Globus pallidus (tissue), 1 donor: ENCODE results near the gene TEX38.
"Not testable (repeated sequence)": the region's sequence is repeated elsewhere in the genome, so short reads cannot be mapped to it uniquely, and the experiment has no call there.

Experiments
- DNase-seq: peaks from one replicate; pipeline ENCODE4 v3.0.0-alpha.2; 2015; ENCODE audit warnings: low spot score

TEX38 gene

DNA sequence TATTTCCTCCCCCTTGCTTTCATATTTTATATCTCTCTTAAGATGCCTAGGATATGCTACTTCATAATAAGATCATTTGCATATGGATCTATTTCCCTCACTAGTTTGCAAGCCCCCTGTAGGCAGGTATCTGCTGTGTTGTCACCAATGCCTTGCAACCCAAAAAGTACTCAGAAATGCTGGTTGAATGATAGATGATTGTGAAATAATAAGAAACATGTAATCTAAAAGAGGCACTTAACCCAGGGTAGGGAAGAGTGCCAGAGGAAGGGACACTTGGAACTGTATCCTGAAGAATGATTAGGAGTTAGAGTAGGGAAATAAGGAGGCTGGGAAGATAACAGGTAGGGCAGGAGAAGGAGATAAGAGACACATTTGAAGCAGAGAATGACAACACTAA is 15.8 kb upstream of the TEX38 start:
- no peak for DNase-seq

- DNase-seq, result no peak
Measured at GRCh38 chr1:46656643-46657042, 15.0 kb upstream of the TEX38 start.

- DNase-seq, result no peak
Measured at GRCh38 chr1:46657775-46658174, 13.9 kb upstream of the TEX38 start.

GRCh38 chr1:46659307-46659870 is 12.3 kb upstream of the TEX38 start:
- no peak for DNase-seq

DNA sequence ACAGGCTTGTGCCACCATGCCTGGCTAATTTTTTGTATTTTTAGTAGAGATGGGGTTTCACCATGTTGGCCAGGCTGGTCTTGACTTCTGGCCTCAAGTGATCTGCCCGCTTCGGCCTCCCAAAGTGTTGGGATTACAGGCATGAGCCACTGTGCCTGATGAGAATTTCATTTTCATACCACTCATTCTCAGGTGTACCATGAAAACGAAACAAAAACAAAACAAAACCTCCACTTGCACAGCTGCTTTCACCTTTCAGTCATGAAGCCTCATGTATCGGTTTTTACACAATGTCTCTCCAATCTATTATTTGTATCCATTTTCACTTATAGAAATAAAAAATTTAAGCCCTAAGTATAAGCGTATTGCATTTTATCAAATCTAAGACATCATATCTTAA is 11.5 kb upstream of the TEX38 start:
- not testable (repeated sequence) for DNase-seq

GRCh38 chr1:46662919-46663318 is 8.7 kb upstream of the TEX38 start:
- DNase-seq, result not testable (repeated sequence)

GRCh38 chr1:46665983-46666382 is 5.7 kb upstream of the TEX38 start:
- DNase-seq, result no peak

GRCh38 chr1:46667782-46668760 is 3.6 kb upstream of the TEX38 start, which contains the start of gene ATPAF1:
Gene ATPAF1 (minus strand): TSS chr1:46668364. CDS start chr1:46668322, 42 bp downstream.
- DNase-seq, result peak; percentile 69

DNA sequence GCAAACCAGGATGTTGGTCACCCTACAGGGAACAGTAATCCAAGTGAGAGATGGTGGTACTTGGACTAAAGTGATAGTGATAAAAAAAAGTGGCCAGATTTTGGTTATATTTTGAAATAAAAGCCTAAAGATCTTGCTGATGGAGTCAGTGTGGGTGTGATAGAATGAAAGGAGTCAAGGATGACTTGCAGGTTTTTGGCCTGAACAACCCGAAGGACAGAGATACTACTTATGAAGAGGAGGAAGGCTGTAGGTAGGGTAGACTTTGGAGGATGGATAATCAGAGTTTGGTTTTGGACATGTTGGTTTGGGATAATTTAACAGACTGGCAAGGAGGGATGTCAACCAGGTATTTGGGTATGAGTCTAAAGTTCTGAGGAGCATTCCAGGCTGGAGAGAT is 1.5 kb upstream of the TEX38 start:
- DNase-seq, result no peak

DNA sequence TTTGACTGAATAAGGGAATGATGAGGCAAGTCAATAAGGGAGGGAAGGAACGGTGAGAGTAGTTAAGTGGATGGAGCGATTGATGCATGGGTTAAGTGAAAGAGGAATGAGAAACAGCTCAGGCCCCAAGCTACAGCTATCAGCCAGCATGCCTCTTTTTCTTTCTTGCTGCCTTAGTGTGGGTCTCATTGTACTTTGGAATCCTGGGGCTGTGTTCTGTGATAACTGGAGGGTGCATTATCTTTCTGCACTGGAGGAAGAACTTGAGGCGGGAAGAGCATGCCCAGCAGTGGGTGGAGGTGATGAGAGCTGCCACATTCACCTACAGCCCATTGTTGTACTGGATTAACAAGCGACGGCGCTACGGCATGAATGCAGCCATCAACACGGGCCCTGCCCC is 1.0 kb downstream of the TEX38 start:
- DNase-seq, result no peak

- DNase-seq, result no peak
Measured at GRCh38 chr1:46673749-46674182, 2.1 kb downstream of the TEX38 start.

DNA sequence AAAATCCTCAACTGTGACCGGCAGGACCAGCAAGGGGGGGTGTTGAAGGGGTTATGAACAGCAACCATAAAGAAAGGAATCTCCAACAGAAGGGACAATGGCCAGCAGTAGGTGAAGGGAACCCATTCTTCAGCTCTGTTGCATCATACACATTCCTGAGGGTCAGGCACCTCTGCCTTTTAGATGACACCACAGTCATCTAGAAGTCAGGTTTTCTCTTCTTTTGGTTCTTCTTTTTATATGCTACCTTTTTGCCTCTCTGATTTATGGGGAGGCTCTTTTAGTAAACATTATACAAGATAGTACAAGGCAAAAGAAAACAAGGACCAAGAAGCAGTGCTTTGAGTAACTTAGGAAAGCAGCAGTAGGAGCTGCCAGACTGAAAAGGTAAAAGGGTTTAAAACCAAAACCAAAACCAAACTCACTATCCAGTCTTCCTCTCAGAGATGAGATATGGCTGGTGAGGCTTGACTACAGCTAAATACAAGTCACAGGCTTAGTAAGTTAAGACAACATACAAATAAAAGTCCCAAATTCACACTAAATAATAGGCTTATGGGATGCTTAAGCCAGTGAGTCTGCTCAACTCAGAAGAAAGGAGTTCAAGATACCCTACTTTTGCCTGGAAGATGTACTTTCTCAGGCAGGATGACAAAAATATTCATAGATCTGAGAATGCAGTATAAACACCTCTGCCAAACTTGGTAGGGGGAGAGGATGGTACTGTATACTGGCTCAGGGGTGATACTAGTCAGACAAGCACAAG is 4.1 kb downstream of the TEX38 start:
- DNase-seq, result no peak

- DNase-seq, result no peak
Measured at GRCh38 chr1:46676531-46676930, 4.9 kb downstream of the TEX38 start.

DNA sequence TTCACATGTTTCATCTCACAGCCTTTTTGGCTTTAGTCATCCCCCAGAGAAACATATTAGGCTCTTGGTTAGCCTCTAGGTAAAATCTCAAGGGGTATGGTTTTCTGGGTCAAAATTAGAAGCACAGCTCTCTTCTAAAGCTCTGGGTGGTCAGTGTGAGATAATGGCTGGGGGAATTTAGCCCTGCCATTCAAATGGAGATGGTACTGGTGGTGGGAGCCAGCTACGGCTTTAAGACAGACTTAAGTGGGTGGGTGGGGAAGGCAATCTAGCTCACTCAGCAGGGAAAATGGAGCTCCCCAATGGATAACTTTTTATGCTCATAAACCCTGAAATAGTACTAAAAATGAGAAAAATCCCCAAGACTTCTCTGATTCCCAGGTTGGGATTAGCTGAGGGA is 5.7 kb downstream of the TEX38 start:
- DNase-seq, result no peak

DNA sequence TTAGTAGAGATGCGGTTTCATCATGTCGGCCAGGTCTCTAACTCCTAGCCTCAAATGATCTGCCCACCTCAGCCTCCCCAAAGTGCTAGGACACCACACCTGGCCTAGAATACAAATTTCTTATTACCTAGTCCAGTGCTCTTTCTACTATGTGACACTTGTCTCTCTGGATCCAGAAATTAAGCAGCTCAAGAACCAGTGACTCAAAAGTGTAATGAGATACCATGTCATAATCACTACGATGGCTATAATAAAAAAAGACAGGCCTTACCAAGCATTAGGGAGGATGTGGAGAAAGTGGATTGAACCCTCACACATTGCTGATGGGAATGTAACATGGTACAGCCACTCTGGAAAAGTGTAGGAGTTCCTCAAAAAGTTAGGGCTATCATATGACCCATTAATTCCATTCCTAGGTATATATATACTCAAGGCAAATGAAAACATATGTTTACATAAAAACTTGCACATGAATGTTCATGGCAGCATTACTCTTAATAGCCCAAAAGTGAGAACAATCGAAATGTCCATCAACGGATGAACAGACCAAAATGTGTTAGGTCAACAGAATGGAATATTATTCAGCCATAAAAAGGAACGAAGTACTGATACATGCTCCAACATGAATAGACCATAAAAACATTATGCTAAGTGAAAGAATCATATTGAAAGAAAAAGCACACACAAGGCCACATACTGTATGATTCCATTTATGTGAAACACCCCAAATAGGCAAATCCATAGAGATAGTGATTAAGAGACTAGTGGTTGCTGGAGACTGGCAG is 8.3 kb downstream of the TEX38 start:
- no peak for DNase-seq

DNA sequence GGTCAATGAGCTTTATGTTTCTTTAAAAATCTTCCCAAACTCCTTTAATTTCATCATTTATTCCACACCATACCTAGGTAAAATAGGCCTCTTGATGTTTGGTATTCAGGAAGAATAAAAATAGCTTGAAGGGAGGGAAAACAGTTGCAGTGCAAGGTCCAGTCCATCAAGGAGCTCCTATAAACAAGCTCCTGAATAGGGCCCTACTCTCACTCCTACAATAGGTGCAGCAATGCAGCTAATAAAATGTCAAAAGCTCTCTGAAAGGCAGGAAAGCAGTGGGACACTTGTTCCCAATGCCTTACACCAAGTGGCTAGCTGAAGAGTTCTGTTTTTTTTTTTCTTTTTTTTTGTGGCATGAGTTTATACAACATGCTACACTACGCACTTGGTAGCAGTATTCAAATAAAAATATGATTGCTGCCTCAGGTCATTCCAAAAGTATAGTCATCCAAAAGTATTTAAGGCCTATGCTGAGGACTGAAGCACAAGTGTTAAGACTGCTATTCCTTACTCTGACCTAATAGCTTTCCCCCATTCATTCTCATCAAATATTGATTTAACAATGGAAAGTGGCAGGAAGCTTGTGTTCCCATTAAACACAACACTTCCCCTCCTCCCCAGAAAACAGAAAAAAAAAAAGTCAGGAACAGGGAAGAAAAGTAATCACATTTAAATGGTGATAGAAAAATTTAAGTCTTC is 9.8 kb downstream of the TEX38 start:
- DNase-seq, result no peak

DNA sequence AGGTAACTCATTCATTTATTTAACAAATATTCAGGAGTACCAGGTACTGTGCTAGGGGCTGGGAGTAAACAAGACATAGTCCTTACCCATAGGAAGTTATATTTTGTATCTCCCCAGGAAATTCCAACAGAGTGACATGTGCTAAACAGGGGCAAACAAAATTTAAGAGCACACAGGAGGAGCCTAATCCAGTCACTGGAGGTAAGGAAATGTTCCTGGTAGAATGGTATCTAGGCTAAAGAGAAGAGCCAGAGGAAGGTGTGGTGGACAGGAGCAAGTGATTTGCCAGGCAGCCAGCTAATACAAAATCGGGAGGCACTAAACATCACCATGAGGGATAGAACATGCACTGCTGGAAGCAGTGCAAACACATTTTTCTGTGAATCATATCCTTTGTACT is 10.4 kb downstream of the TEX38 start:
- no peak for DNase-seq

DNA sequence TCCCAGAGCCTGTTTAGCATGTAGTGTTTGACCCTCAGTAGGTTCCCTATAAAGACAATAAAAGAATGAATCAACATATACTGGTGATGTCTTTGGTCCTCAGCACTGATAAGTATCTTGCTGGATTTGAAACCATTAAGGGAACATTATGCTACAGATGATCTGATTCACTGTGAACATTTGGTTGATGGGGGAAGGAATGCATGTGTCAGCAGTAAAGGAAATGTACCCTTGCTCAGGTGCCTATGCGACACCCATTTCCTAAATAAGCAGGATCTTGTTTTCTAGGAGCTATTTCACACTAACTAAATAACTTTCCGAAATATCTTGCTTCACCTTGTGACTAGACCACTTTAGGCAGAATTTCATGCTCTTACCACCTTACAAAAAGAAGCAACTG is 13.0 kb downstream of the TEX38 start:
- no peak for DNase-seq

GRCh38 chr1:46686255-46686654 is 14.6 kb downstream of the TEX38 start:
- DNase-seq, result no peak

DNA sequence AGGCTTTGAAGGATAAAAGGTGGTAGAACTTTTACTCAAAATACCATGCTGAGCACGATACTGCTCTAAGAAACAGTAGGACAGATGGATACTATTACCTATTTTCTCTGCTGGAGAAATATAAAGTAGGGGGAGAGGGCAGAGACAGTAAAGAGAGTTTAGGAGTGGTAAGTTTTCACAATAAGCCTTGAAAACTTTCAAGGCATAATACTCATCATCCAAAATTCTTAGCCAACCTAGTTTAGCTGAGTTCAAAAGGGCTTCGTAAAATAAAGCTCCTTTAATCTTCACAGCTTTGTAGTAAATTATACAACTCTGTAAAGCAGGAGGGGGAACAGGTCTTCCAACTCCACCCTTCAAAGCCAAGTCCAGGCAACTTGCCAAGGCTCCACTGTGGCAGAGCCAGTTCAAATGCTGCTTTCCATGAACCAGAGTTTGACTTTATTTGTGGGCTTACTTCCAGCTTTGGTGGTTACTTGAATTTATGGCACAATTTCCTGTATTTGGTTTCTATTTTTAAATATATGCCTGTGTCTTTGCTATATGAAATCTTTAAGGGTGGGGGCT is 15.5 kb downstream of the TEX38 start:
- no peak for DNase-seq
